Osteoblast (primary cell): ENCODE measurements around the gene NBL1. TPM values are rescaled to one million over a fixed set of nuclear protein-coding genes. Genes with fewer than 3 reads are reported as not detected.

Experiments used
- DNase-seq: peaks from one replicate; pipeline ENCODE4 v3.0.0; 2011; ENCODE audit warnings: low spot score, mixed read lengths; ENCODE audit not compliant: insufficient read length; ENCODE audit errors: missing footprints
- H2AFZ ChIP-seq: 2 replicates; pipeline ENCODE4 v1.6.0; 2011; ENCODE audit warnings: mild to moderate bottlenecking, low read length
- H3K27ac ChIP-seq: 2 replicates; pipeline ENCODE4 v1.5.1; 2011; ENCODE audit warnings: mild to moderate bottlenecking, low read depth, low read length, moderate library complexity
- H3K27me3 ChIP-seq: 2 replicates; pipeline ENCODE4 v1.6.0; 2012; ENCODE audit warnings: mild to moderate bottlenecking, control low read depth, inconsistent platforms, low read length, moderate library complexity; ENCODE audit not compliant: insufficient read depth
- H3K36me3 ChIP-seq: 2 replicates; pipeline ENCODE4 v1.5.1; 2011; ENCODE audit warnings: mild to moderate bottlenecking, low read length, control low read depth, moderate library complexity; ENCODE audit not compliant: insufficient read depth
- H3K4me1 ChIP-seq: 2 replicates; pipeline ENCODE4 v1.5.1; 2011; ENCODE audit warnings: mild to moderate bottlenecking, low read length, control low read depth, moderate library complexity; ENCODE audit not compliant: insufficient read depth
- H3K4me2 ChIP-seq: 2 replicates; pipeline ENCODE4 v1.6.0; 2011; ENCODE audit warnings: mild to moderate bottlenecking, low read length; ENCODE audit not compliant: insufficient read depth
- H3K4me3 ChIP-seq: fragments of 200-600 bp; sonication (generic); 3 replicates; pipeline ENCODE4 v1.5.1; 2012; ENCODE audit warnings: mild to moderate bottlenecking, low read length, inconsistent platforms; ENCODE audit not compliant: insufficient read depth
- H3K79me2 ChIP-seq: 2 replicates; pipeline ENCODE4 v1.6.0; 2012; ENCODE audit warnings: mild to moderate bottlenecking, low read length, control low read depth, inconsistent platforms; ENCODE audit not compliant: insufficient read depth
- H3K9me3 ChIP-seq: 2 replicates; pipeline ENCODE4 v1.5.1; 2011; ENCODE audit warnings: low read depth, low read length, control low read depth
- H4K20me1 ChIP-seq: 2 replicates; pipeline ENCODE4 v1.6.0; 2012; ENCODE audit warnings: mild to moderate bottlenecking, low read length, control low read depth; ENCODE audit not compliant: insufficient read depth
- total RNA-seq: library from RNA; depleted of rRNA; stranded (reverse); fragments of >200 nt; gene quantifications from 2 replicates; pipeline ENCODE4 v1.2.3, GENCODE V29; 2012
- TF ChIP-seq, protein P1 (sequence below): IDR thresholded peaks from 2 replicates; pipeline ENCODE4 v1.5.1; 2011; ENCODE audit warnings: mild to moderate bottlenecking, low read depth, low read length, moderate library complexity; ENCODE audit errors: extremely low read depth

The NBL1 gene
- total RNA-seq, 1 donor: 88.7 TPM

DNA sequence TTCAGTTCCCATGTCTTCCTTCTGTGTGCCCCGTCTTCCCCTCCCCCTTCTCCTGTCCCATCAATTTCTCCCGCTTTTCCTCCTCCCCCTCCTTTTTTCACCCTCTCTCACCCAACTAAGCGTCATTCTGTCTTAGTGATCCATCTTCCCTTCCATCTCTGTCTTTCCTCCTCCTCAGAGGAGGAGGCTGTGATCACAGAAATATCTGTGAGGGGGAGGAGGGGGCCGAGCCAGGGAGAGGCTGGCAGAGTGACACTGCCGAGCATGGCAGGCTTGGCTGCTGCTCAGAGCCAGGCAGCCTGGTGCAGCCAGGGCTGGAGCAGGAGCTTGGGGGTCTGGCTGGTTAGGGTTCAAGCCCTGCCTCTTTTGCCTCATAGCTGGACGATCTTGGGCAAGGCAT, 28.1 kb downstream of the NBL1 start:
- Histone ChIP-seq H3K9me3 (no peaks in the 10 kb centered on the region), H3K4me2 (no peak overlapping the region), H3K79me2 (no peaks in the 10 kb centered on the region), H3K27ac (no peak overlapping the region), H2AFZ (no peak overlapping the region), H3K4me1 (no peaks in the 10 kb centered on the region), H3K4me3 (no peak overlapping the region), H3K27me3 (peaks cover 23% of the 10 kb centered on the region), H4K20me1 (peaks cover 4% of the 10 kb centered on the region), H3K36me3 (no peaks in the 10 kb centered on the region)
- TF ChIP-seq, protein P1, sequence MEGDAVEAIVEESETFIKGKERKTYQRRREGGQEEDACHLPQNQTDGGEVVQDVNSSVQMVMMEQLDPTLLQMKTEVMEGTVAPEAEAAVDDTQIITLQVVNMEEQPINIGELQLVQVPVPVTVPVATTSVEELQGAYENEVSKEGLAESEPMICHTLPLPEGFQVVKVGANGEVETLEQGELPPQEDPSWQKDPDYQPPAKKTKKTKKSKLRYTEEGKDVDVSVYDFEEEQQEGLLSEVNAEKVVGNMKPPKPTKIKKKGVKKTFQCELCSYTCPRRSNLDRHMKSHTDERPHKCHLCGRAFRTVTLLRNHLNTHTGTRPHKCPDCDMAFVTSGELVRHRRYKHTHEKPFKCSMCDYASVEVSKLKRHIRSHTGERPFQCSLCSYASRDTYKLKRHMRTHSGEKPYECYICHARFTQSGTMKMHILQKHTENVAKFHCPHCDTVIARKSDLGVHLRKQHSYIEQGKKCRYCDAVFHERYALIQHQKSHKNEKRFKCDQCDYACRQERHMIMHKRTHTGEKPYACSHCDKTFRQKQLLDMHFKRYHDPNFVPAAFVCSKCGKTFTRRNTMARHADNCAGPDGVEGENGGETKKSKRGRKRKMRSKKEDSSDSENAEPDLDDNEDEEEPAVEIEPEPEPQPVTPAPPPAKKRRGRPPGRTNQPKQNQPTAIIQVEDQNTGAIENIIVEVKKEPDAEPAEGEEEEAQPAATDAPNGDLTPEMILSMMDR: no peak
- peak; percentile 26 for DNase-seq

DNA sequence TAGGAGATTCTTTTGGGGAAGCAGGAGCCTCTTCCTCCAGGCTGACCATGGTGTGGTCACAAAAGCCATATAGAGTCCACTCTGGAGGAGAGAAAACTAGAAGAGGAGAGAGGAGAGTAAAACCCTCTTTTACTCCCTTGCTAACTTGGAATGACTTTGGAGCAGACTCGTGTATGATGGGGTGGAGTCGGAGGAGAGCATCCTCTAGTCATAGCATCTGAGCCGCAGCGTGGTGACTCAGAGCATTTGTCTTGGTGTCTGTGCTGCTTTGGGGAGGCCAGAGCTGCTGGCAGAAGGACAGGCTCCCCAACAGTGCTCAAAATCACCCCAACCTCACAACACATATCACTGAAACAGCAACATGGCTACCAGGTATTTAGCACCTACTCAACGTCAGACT, 31.7 kb downstream of the NBL1 start:
- no peaks in the 10 kb centered on the region for H3K9me3 ChIP-seq
- no peak overlapping the region for H2AFZ ChIP-seq
- H3K27ac ChIP-seq: no peak overlapping the region
- no peaks in the 10 kb centered on the region for H3K79me2 ChIP-seq
- H3K4me2 ChIP-seq: no peak overlapping the region
- no peaks in the 10 kb centered on the region for H3K4me1 ChIP-seq
- no peaks in the 10 kb centered on the region for H3K27me3 ChIP-seq
- peaks cover 4% of the 10 kb centered on the region for H4K20me1 ChIP-seq
- TF ChIP-seq, protein P1: no peak
- H3K4me3 ChIP-seq: no peak overlapping the region
- no peaks in the 10 kb centered on the region for H3K36me3 ChIP-seq
- DNase-seq: peak; percentile 74

DNA sequence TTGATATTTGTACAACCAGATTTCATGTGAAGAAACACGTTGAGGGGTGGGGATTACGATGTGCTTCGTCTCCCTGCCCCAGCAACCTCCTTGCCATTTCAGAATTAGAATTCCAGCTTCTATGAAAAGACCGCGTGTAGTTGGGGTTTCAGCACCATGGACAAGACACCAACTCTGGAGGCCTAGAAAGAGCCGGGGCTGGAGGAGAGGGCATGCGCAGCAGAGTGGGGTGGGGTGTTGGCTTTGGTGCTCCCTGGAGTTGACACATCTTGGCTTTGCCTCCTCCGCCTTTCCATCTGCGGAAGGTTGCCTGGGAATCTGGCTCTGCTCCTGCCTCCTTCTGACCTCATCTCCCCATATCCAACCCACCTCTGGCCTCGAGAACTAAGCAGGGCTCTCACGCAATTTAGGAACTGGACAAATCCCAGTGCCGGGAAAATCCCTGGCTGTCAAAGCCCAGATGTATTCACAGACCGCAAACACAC, 32.4 kb downstream of the NBL1 start:
- DNase-seq: peak; percentile 98
- Histone ChIP-seq H3K4me1 (no peaks in the 10 kb centered on the region), H3K27ac (no peak overlapping the region), H3K36me3 (no peaks in the 10 kb centered on the region), H2AFZ (no peak overlapping the region), H3K79me2 (no peaks in the 10 kb centered on the region), H3K4me3 (no peak overlapping the region), H3K4me2 (no peak overlapping the region), H3K27me3 (no peaks in the 10 kb centered on the region), H3K9me3 (no peaks in the 10 kb centered on the region), H4K20me1 (peaks cover 4% of the 10 kb centered on the region)
- TF ChIP-seq, protein P1: no peak

DNA sequence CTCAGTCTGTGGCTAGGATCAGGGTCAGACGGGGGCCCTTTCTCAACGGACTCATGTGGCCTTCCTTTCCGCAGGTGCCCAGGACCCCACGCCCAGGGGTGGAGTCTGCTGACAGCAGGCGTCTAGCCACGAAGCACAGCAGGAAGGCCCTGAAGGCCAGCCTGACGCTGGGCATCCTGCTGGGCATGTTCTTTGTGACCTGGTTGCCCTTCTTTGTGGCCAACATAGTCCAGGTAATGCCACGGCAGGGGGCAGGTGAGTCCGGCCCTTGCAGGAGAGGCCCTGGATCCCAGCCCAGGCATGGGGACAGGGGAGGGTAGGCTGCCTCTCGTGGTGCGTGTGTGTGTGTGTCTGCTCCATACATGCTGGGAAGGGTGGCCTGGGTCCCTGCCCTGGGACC, 34.4 kb downstream of the NBL1 start:
- H3K27me3 ChIP-seq: no peaks in the 10 kb centered on the region
- H3K27ac ChIP-seq: no peak overlapping the region
- DNase-seq: no peak
- no peaks in the 10 kb centered on the region for H3K79me2 ChIP-seq
- H2AFZ ChIP-seq: no peak overlapping the region
- TF ChIP-seq, protein P1: no peak
- H4K20me1 ChIP-seq: peaks cover 7% of the 10 kb centered on the region
- no peaks in the 10 kb centered on the region for H3K36me3 ChIP-seq
- no peaks in the 10 kb centered on the region for H3K9me3 ChIP-seq
- H3K4me1 ChIP-seq: peaks cover 10% of the 10 kb centered on the region
- H3K4me3 ChIP-seq: no peak overlapping the region
- no peak overlapping the region for H3K4me2 ChIP-seq
